HG02981 (cell line): ENCODE results near the gene BTBD17.

Source experiments
- ATAC-seq: cut with Tn5 transposase; IDR thresholded peaks from one replicate; pipeline ENCODE4 v1.9.1; 2021; ENCODE audit warnings: mild to moderate bottlenecking, moderate library complexity; ENCODE audit not compliant: unreplicated experiment

Gene BTBD17

GRCh38 chr17:74339537-74340195 is 22.0 kb downstream of the BTBD17 start:
- no peak for ATAC-seq

GRCh38 chr17:74337834-74338500 is 23.7 kb downstream of the BTBD17 start:
- ATAC-seq = no peak

- ATAC-seq = no peak
Observed at GRCh38 chr17:74336307-74336706, 25.4 kb downstream of the BTBD17 start.

GRCh38 chr17:74335529-74336062 is 26.1 kb downstream of the BTBD17 start:
- no peak for ATAC-seq

- ATAC-seq = no peak
Observed at GRCh38 chr17:74334393-74335039, 27.2 kb downstream of the BTBD17 start.

- ATAC-seq = no peak
Observed at GRCh38 chr17:74332763-74333283, 28.8 kb downstream of the BTBD17 start.

GRCh38 chr17:74332017-74332650 is 29.5 kb downstream of the BTBD17 start:
- no peak for ATAC-seq

GRCh38 chr17:74330446-74330845 is 31.2 kb downstream of the BTBD17 start:
- ATAC-seq = no peak

- ATAC-seq = no peak
Observed at GRCh38 chr17:74329378-74329777, 32.3 kb downstream of the BTBD17 start.

DNA sequence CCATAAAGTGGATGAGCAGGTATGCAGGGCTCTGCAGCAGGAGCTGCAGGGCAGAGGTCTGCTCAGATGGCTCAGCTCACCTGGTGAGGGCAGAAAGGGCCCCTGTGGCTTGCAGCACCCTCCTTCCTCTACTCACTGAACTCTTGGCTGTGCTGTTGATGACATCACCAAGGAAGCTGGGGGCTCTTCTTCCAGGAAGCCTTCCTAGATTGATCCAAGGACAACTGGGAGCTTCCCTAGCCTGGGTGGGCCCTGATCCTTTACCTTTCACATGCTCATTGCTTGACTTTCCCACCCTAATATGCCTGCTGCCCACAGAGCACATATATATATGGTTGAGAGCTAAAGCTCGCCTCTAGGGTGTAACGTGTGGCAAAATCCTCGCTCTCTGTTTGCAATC is 33.2 kb downstream of the BTBD17 start:
- ATAC-seq = no peak

DNA sequence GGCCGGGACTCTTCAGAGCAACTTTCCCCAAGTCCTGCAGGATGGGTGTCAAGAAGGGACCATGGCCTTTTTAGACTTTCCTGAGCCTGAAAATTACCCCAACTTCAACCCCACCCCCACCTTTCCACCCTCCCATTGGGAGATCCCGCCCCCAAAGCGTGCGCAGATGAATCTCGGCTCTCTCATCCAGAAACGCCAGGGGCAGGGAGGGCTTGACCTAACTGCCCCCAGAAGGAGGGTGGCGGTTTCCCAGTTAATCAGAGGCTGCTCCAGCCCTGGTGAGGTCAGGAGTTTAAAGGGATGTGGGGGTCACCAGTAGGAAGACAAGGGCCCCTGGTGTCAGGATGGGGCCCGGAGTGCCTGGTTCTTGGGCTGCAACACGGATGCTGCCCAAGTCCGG is 35.2 kb downstream of the BTBD17 start:
- ATAC-seq = no peak

- ATAC-seq = no peak
Observed at GRCh38 chr17:74325743-74326379, 35.8 kb downstream of the BTBD17 start, which contains the start of gene KIF19. Gene KIF19, plus strand, starts transcription at chr17:74326226. Its CDS starts 124 bp downstream, at chr17:74326350.

GRCh38 chr17:74325376-74325742 is 36.3 kb downstream of the BTBD17 start:
- ATAC-seq = no peak

DNA sequence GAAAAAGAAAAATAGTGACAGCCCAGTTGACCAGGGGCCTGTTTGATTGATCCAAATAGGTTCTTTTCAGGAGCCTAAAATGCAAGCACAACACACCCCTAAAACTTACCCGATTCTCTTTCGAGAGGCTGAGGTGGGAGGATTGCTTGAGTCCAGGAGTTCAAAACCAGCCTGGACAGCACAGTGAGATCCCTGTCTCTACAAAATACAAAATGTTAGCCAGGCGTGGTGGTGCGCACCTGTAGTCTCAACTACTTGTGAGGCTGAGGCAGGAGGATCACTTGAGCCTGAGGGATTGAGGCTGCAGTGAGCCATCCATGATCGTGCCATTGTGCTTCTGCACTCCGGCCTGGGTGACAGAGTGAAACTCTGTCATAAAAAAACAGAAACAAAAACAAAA is 37.1 kb downstream of the BTBD17 start:
- ATAC-seq = no peak

GRCh38 chr17:74318391-74318790 is 43.3 kb downstream of the BTBD17 start:
- no peak for ATAC-seq

- no peak for ATAC-seq
Observed at GRCh38 chr17:74317071-74317470, 44.6 kb downstream of the BTBD17 start.

DNA sequence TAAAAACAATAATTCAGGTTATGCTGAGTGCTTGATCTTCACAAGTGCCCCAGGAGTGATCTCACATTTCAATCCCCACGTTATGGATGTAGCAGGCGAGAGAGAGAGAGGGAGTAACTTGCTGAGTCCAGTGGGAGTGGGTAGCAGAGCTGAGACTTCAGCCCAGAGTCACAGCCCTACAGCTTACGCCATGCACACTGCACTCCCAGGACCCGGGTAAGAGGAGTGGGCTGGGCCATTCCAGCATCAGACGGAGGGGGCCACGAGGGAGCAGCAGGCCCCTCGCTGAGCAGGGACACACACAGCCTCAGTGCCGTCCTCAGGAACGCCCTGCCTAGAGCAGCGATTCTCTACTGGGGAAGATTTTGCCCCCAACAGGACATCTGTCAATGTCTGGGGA is 45.4 kb downstream of the BTBD17 start:
- ATAC-seq = no peak

GRCh38 chr17:74314877-74315276 is 46.8 kb downstream of the BTBD17 start:
- no peak for ATAC-seq

DNA sequence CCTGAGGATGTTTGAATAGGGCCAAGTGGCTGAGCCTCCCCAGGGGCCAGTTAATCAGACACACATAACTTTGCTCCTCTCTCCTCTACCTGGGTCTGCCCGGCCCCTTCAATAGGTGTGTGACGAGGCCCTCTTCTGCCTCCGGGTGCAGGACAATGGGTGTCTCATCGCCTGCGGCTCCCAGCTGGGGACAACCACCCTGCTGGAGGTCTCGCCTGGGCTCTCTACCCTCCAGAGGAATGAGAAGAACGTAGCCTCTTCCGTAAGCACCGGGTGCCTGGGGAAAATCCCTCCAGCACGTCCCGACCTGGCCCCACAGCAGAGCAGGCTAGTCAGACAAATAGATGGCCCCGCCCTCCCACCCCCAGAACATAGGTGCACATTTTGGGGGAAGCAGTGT is 51.8 kb downstream of the BTBD17 start:
- ATAC-seq = no peak

DNA sequence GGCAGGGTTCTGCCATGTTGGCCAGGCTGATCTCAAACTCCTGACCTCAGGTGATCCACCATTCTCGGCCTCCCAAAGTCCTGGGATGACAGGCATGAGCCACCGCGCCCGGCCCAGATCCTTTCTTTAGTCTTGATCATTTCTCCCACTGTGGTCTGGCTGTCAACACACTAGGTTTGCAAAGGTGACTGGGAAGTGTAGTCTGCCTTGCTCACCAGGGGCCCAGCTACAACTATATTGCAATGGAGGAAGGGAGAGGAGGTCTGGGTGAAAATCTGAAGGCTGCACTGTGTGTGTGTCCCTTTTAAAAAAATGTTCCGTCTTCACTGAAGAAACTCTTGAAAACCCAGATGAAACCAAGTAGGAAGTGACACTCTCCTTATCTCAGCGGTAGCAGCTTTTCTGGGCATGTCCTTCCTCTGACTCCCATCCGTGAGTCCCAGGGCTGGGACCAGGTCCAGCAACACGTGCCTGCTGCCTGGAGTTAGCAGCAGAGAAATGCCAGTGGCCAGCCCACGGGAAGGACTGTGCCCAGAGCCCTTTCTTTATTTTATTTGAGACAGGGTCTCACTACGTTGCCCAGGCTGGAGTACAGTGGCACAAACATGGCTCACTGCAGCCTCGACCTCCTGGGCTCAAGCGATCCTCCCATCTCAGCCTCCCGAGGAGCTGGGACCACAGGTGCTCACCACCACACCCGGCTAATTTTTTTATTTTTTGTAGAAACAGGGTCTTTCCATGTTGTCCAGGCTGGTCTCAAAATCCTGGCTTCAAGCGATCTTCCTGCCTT is 53.5 kb downstream of the BTBD17 start:
- ATAC-seq = no peak
